HEK293 (cell line): ENCODE measurements around the gene FGFR2.

ENCODE experiments used
- CTCF ChIA-PET: fragments of 350-600 bp; formaldehyde crosslinking; extraction: SDS; loops from one replicate; lab custom pipeline; 2021; ENCODE audit warnings: antibody characterized with exemption; lab: Yijun Ruan, JAX
- POLR2A ChIA-PET: fragments of 300-600 bp; formaldehyde crosslinking; extraction: SDS; loops from one replicate; lab custom pipeline; 2020; ENCODE audit warnings: antibody characterized with exemption, inconsistent platforms; lab: Yijun Ruan, JAX
- H3K27ac ChIP-seq: fragments of 200-500 bp; sonication (Bioruptor generic); 2 replicates; pipeline ENCODE4 v1.5.1; 2014; ENCODE audit warnings: low read depth, low read length, control low read depth, inconsistent platforms; ENCODE audit errors: extremely low read depth
- H3K36me3 ChIP-seq, 2 experiments: fragments of 200-500 bp in 1 of 2; sonication (Bioruptor generic) in 1 of 2; 1 replicate in 1 of 2; 2 replicates in 1 of 2; pipeline ENCODE4 v1.5.1; 2014 to 2017; ENCODE audit warnings: inconsistent platforms in 2 of 2, low read length in 2 of 2; ENCODE audit not compliant: control insufficient read depth in 2 of 2, insufficient read depth in 1 of 2
- H3K4me1 ChIP-seq: fragments of 200-500 bp; sonication (Bioruptor generic); 2 replicates; pipeline ENCODE4 v1.5.1; 2014; ENCODE audit warnings: mild to moderate bottlenecking, low read length, inconsistent platforms; ENCODE audit not compliant: control insufficient read depth, insufficient read depth
- H3K4me3 ChIP-seq: 2 replicates; pipeline ENCODE4 v1.5.1; 2011; ENCODE audit warnings: low read depth, mild to moderate bottlenecking, control low read depth, low read length, moderate library complexity
- H3K9me3 ChIP-seq: fragments of 200-500 bp; sonication (Bioruptor generic); 2 replicates; pipeline ENCODE4 v1.5.1; 2014; ENCODE audit warnings: low read depth, low read length, inconsistent platforms; ENCODE audit not compliant: control insufficient read depth, insufficient read depth
- GLI4 ChIP-seq: fragments of 450-650 bp; formaldehyde crosslinking; IDR thresholded peaks from 2 replicates; pipeline ENCODE4 v1.5.1; 2016; ENCODE audit warnings: missing biosample characterization, missing genetic modification characterization
- MZF1 ChIP-seq: fragments of 450-650 bp; formaldehyde crosslinking; IDR thresholded peaks from 2 replicates; pipeline ENCODE4 v1.5.1; 2017; ENCODE audit warnings: missing biosample characterization, missing genetic modification characterization, borderline replicate concordance
- SP2 ChIP-seq: fragments of 450-650 bp; formaldehyde crosslinking; IDR thresholded peaks from 2 replicates; pipeline ENCODE4 v1.5.1; 2016; ENCODE audit warnings: missing biosample characterization, missing genetic modification characterization
- TCF7L2 ChIP-seq: IDR thresholded peaks from 2 replicates; pipeline ENCODE4 v1.6.1; 2011; ENCODE audit warnings: low read depth, mild to moderate bottlenecking, inconsistent platforms, low read length, moderate library complexity, borderline replicate concordance
- ZNF10 ChIP-seq: fragments of 450-650 bp; formaldehyde crosslinking; IDR thresholded peaks from 2 replicates; pipeline ENCODE4 v1.5.1; 2017; ENCODE audit warnings: missing biosample characterization, missing genetic modification characterization
- ZNF274 ChIP-seq, 2 experiments: fragments of 200-500 bp in 1 of 2; fragments of 450-650 bp in 1 of 2; sonication (Bioruptor generic) in 1 of 2; formaldehyde crosslinking in 1 of 2; IDR thresholded peaks; 2 replicates each; pipeline versions ENCODE4 v1.5.1 to v1.6.1; 2014 to 2016; ENCODE audit warnings: borderline replicate concordance in 1 of 2, inconsistent platforms in 1 of 2, low read length in 1 of 2, missing biosample characterization in 1 of 2, missing genetic modification characterization in 1 of 2
- ZNF341 ChIP-seq: fragments of 450-650 bp; formaldehyde crosslinking; IDR thresholded peaks from 2 replicates; pipeline ENCODE4; 2016; ENCODE audit warnings: low read depth, missing biosample characterization, missing genetic modification characterization
- ZNF423 ChIP-seq: fragments of 450-650 bp; formaldehyde crosslinking; IDR thresholded peaks from 2 replicates; pipeline ENCODE4 v1.5.1; 2016; ENCODE audit warnings: missing biosample characterization, missing genetic modification characterization
- ZNF510 ChIP-seq: fragments of 450-650 bp; formaldehyde crosslinking; IDR thresholded peaks from 2 replicates; pipeline ENCODE4 v1.5.1; 2018; ENCODE audit warnings: mild to moderate bottlenecking, missing genetic modification characterization, missing biosample characterization; ENCODE audit not compliant: insufficient replicate concordance
- ZNF623 ChIP-seq: fragments of 450-650 bp; formaldehyde crosslinking; IDR thresholded peaks from 2 replicates; pipeline ENCODE4 v1.5.1; 2016; ENCODE audit warnings: missing biosample characterization, missing genetic modification characterization
- ZNF660 ChIP-seq: fragments of 450-650 bp; IDR thresholded peaks from 2 replicates; pipeline ENCODE4 v1.5.1; 2018; ENCODE audit warnings: missing biosample characterization, mild to moderate bottlenecking, missing genetic modification characterization
- ZNF792 ChIP-seq: fragments of 450-650 bp; formaldehyde crosslinking; IDR thresholded peaks from 2 replicates; pipeline ENCODE4 v1.5.1; 2016; ENCODE audit warnings: missing biosample characterization, missing genetic modification characterization
- TF ChIP-seq, protein P1 (sequence below): fragments of 450-650 bp; formaldehyde crosslinking; IDR thresholded peaks from 2 replicates; pipeline ENCODE4 v1.5.1; 2016; ENCODE audit warnings: missing biosample characterization, missing genetic modification characterization
- TF ChIP-seq, protein P2 (sequence below): fragments of 450-650 bp; formaldehyde crosslinking; IDR thresholded peaks from 2 replicates; pipeline ENCODE4 v1.5.1; 2016; ENCODE audit warnings: missing biosample characterization, missing genetic modification characterization
- TF ChIP-seq, protein P3 (sequence below): fragments of 450-650 bp; formaldehyde crosslinking; IDR thresholded peaks from 2 replicates; pipeline ENCODE4 v1.5.1; 2016; ENCODE audit warnings: missing biosample characterization, missing genetic modification characterization
- TF ChIP-seq, protein P4 (sequence below): fragments of 450-650 bp; formaldehyde crosslinking; conservative IDR thresholded peaks from 2 replicates; pipeline ENCODE4 v1.5.1; 2016; ENCODE audit warnings: low read depth, missing biosample characterization, missing genetic modification characterization
- TF ChIP-seq, protein P5 (sequence below): fragments of 450-650 bp; IDR thresholded peaks from 2 replicates; pipeline ENCODE4 v1.5.1; 2018; ENCODE audit warnings: missing biosample characterization, mild to moderate bottlenecking, missing genetic modification characterization

FGFR2 gene

DNA sequence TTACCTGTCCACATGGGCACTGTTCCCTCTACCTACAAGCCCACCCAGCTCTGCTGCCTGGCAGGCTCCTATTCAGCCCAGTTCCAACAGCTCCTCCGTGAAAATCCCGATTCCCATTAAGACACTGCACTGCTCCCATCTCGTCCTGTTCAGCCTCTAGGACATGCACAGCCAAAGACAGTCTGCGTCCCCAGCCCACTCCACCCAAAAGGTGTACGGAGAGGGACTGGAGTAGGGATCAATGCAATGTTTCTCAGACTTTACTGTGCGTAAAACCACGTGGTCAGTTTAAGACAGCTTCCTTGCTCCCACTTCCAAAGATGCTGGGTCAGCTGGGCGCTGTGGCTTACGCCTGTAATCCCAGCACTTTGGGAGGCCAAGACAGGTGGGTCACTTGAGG lies 19.9 kb downstream of the FGFR2 start:
- TF ChIP-seq MZF1 (tag by site-specific recombination) (no peak), ZNF510 (tag by site-specific recombination) (no peak), SP2 (tag by site-specific recombination) (no peak), ZNF623 (tag by site-specific recombination) (no peak), ZNF792 (tag by site-specific recombination) (no peak), ZNF660 (tag by site-specific recombination) (no peak)
- TF ChIP-seq, protein P1, sequence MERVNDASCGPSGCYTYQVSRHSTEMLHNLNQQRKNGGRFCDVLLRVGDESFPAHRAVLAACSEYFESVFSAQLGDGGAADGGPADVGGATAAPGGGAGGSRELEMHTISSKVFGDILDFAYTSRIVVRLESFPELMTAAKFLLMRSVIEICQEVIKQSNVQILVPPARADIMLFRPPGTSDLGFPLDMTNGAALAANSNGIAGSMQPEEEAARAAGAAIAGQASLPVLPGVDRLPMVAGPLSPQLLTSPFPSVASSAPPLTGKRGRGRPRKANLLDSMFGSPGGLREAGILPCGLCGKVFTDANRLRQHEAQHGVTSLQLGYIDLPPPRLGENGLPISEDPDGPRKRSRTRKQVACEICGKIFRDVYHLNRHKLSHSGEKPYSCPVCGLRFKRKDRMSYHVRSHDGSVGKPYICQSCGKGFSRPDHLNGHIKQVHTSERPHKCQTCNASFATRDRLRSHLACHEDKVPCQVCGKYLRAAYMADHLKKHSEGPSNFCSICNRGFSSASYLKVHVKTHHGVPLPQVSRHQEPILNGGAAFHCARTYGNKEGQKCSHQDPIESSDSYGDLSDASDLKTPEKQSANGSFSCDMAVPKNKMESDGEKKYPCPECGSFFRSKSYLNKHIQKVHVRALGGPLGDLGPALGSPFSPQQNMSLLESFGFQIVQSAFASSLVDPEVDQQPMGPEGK (tag by site-specific recombination): no peak
- Histone ChIP-seq H3K4me3 (no peak overlapping the region), H3K9me3 (no peaks in the 10 kb centered on the region), H3K27ac (no peak overlapping the region), H3K4me1 (peaks cover 19% of the 10 kb centered on the region), H3K36me3 (no peaks in the 10 kb centered on the region)
- CTCF ChIA-PET: interaction anchor here (0.6 kb wide), 1 partner anchor 180 kb away, joined by 3 read pairs; no protein-coding TSS in a partner anchor
- POLR2A ChIA-PET: no interaction called here

DNA sequence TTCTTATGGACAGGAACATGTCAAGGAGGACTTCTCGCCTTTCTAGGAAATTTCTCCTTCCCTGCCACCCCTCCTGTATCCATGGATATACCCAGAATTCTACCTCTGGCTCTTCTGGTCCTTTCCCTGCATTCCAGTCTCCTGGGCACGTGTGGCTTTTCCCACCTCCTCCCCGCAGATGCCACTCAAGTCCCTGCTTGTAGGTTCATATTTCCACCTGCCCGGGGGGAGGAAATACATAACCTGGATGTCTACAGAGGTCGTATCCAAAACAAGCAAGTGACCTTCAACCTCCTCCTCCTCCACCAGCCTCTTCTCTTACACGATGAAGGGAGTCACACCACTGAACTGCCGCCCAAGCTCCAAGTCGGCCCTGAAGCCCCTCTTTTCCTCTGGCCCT lies 20.7 kb downstream of the FGFR2 start:
- Histone ChIP-seq H3K4me1 (peaks cover 21% of the 10 kb centered on the region), H3K9me3 (no peaks in the 10 kb centered on the region), H3K36me3 (no peaks in the 10 kb centered on the region), H3K4me3 (no peak overlapping the region), H3K27ac (no peak overlapping the region)
- TF ChIP-seq, protein P2, sequence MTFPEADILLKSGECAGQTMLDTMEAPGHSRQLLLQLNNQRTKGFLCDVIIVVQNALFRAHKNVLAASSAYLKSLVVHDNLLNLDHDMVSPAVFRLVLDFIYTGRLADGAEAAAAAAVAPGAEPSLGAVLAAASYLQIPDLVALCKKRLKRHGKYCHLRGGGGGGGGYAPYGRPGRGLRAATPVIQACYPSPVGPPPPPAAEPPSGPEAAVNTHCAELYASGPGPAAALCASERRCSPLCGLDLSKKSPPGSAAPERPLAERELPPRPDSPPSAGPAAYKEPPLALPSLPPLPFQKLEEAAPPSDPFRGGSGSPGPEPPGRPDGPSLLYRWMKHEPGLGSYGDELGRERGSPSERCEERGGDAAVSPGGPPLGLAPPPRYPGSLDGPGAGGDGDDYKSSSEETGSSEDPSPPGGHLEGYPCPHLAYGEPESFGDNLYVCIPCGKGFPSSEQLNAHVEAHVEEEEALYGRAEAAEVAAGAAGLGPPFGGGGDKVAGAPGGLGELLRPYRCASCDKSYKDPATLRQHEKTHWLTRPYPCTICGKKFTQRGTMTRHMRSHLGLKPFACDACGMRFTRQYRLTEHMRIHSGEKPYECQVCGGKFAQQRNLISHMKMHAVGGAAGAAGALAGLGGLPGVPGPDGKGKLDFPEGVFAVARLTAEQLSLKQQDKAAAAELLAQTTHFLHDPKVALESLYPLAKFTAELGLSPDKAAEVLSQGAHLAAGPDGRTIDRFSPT (tag by site-specific recombination): no peak
- TF ChIP-seq TCF7L2 (no peak), ZNF341 (tag by site-specific recombination) (peak; percentile 93)
- TF ChIP-seq, protein P3, sequence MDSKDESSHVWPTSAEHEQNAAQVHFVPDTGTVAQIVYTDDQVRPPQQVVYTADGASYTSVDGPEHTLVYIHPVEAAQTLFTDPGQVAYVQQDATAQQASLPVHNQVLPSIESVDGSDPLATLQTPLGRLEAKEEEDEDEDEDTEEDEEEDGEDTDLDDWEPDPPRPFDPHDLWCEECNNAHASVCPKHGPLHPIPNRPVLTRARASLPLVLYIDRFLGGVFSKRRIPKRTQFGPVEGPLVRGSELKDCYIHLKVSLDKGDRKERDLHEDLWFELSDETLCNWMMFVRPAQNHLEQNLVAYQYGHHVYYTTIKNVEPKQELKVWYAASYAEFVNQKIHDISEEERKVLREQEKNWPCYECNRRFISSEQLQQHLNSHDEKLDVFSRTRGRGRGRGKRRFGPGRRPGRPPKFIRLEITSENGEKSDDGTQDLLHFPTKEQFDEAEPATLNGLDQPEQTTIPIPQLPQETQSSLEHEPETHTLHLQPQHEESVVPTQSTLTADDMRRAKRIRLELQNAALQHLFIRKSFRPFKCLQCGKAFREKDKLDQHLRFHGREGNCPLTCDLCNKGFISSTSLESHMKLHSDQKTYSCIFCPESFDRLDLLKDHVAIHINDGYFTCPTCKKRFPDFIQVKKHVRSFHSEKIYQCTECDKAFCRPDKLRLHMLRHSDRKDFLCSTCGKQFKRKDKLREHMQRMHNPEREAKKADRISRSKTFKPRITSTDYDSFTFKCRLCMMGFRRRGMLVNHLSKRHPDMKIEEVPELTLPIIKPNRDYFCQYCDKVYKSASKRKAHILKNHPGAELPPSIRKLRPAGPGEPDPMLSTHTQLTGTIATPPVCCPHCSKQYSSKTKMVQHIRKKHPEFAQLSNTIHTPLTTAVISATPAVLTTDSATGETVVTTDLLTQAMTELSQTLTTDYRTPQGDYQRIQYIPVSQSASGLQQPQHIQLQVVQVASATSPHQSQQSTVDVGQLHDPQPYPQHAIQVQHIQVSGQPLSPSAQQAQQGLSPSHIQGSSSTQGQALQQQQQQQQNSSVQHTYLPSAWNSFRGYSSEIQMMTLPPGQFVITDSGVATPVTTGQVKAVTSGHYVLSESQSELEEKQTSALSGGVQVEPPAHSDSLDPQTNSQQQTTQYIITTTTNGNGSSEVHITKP (tag by site-specific recombination): peak; percentile 51; the same call in 1 of the 2 replicates
- ChIA-PET POLR2A (no interaction called here), CTCF (interaction anchor here (0.6 kb wide), 1 partner anchor 180 kb away, joined by 3 read pairs; no protein-coding TSS in a partner anchor)

DNA sequence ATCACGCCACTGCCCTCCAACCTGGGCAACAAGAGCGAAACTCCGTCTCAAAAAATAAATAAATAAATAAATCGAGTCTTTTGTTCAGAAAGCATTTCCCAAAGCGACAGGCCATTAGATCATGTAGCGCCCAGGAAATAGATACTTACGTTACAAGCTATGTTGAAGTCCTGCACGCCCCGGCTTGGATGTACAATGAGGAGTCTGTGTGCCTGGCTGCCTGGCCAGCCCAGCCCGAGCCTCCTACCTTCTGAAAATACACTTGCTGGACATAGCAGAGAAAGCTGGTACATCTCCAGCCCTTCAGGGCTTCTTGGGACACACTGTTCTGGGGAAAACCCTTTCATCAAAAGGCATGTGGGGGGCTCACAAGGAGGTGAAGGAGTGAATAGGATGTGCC lies 22.1 kb downstream of the FGFR2 start:
- H3K36me3 ChIP-seq: no peaks in the 10 kb centered on the region
- POLR2A ChIA-PET: no interaction called here
- TF ChIP-seq ZNF274 (IDR thresholded peaks at IDR 0.05; ENCODE audit: low read length) (no peak), ZNF274 (tag by site-specific recombination; IDR thresholded peaks at IDR 0.05; ENCODE audit: borderline replicate concordance) (no peak), GLI4 (tag by site-specific recombination) (no peak), ZNF10 (tag by site-specific recombination) (no peak), ZNF423 (tag by site-specific recombination) (no peak)
- TF ChIP-seq, protein P4, sequence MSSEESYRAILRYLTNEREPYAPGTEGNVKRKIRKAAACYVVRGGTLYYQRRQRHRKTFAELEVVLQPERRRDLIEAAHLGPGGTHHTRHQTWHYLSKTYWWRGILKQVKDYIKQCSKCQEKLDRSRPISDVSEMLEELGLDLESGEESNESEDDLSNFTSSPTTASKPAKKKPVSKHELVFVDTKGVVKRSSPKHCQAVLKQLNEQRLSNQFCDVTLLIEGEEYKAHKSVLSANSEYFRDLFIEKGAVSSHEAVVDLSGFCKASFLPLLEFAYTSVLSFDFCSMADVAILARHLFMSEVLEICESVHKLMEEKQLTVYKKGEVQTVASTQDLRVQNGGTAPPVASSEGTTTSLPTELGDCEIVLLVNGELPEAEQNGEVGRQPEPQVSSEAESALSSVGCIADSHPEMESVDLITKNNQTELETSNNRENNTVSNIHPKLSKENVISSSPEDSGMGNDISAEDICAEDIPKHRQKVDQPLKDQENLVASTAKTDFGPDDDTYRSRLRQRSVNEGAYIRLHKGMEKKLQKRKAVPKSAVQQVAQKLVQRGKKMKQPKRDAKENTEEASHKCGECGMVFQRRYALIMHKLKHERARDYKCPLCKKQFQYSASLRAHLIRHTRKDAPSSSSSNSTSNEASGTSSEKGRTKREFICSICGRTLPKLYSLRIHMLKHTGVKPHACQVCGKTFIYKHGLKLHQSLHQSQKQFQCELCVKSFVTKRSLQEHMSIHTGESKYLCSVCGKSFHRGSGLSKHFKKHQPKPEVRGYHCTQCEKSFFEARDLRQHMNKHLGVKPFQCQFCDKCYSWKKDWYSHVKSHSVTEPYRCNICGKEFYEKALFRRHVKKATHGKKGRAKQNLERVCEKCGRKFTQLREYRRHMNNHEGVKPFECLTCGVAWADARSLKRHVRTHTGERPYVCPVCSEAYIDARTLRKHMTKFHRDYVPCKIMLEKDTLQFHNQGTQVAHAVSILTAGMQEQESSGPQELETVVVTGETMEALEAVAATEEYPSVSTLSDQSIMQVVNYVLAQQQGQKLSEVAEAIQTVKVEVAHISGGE (tag by site-specific recombination): no peak
- TF ChIP-seq, protein P5, sequence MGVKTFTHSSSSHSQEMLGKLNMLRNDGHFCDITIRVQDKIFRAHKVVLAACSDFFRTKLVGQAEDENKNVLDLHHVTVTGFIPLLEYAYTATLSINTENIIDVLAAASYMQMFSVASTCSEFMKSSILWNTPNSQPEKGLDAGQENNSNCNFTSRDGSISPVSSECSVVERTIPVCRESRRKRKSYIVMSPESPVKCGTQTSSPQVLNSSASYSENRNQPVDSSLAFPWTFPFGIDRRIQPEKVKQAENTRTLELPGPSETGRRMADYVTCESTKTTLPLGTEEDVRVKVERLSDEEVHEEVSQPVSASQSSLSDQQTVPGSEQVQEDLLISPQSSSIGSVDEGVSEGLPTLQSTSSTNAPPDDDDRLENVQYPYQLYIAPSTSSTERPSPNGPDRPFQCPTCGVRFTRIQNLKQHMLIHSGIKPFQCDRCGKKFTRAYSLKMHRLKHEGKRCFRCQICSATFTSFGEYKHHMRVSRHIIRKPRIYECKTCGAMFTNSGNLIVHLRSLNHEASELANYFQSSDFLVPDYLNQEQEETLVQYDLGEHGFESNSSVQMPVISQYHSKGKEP (tag by site-specific recombination): no peak

More for the DNA sequence above, 22.1 kb downstream of the FGFR2 start:
- CTCF ChIA-PET: interaction anchor here (0.5 to 1.1 kb wide), 2 partner anchors 13 to 45 kb away, joined by 3 read pairs; no protein-coding TSS in a partner anchor
- H3K9me3 ChIP-seq: no peaks in the 10 kb centered on the region
- no peak overlapping the region for H3K4me3 ChIP-seq
- H3K4me1 ChIP-seq: peaks cover 27% of the 10 kb centered on the region
- no peak overlapping the region for H3K27ac ChIP-seq
